Fibroblast of mammary gland (primary cell): ENCODE data around the gene FAM168B.

Source experiments
- DNase-seq: peaks from one replicate; pipeline ENCODE4 v3.0.0-alpha.2; 2010; ENCODE audit warnings: low read depth
- H3K4me3 ChIP-seq: 2 replicates; pipeline ENCODE4 v1.5.1; 2011; ENCODE audit warnings: low read depth, mild to moderate bottlenecking, low read length, moderate library complexity; ENCODE audit not compliant: control insufficient read depth
- TF ChIP-seq, protein P1 (sequence below): conservative IDR thresholded peaks from 2 replicates; pipeline ENCODE4 v1.5.1; 2011; ENCODE audit warnings: low read depth, low read length, inconsistent platforms; ENCODE audit not compliant: control insufficient read depth, insufficient read depth

Gene FAM168B

DNA sequence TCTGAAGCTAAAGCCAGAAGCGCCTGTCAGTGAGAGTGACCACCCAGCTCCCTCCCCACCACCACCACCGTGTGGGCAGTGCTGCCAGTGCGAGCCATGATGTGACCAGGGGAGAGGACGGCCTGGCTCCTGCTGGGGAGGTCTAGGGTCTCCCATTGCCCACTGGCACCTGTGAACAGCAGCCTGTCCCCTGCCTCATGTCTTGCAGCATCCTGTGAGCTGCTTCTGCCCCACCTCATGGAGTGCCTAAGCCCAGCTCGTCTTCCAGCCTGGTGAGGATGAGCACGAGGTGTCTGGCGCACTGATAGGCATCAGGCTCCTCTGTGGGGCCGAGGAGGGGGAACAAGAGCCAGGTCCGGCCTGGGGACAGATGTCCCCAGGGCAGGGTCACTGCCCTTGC is 61.4 kb downstream of the FAM168B start:
- no peak overlapping the region for H3K4me3 ChIP-seq
- TF ChIP-seq, protein P1, sequence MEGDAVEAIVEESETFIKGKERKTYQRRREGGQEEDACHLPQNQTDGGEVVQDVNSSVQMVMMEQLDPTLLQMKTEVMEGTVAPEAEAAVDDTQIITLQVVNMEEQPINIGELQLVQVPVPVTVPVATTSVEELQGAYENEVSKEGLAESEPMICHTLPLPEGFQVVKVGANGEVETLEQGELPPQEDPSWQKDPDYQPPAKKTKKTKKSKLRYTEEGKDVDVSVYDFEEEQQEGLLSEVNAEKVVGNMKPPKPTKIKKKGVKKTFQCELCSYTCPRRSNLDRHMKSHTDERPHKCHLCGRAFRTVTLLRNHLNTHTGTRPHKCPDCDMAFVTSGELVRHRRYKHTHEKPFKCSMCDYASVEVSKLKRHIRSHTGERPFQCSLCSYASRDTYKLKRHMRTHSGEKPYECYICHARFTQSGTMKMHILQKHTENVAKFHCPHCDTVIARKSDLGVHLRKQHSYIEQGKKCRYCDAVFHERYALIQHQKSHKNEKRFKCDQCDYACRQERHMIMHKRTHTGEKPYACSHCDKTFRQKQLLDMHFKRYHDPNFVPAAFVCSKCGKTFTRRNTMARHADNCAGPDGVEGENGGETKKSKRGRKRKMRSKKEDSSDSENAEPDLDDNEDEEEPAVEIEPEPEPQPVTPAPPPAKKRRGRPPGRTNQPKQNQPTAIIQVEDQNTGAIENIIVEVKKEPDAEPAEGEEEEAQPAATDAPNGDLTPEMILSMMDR: no peak
- no peak for DNase-seq

GRCh38 chr2:131031431-131031841 is 61.8 kb downstream of the FAM168B start:
- no peak overlapping the region for H3K4me3 ChIP-seq
- no peak for DNase-seq
- TF ChIP-seq, protein P1: no peak

DNA sequence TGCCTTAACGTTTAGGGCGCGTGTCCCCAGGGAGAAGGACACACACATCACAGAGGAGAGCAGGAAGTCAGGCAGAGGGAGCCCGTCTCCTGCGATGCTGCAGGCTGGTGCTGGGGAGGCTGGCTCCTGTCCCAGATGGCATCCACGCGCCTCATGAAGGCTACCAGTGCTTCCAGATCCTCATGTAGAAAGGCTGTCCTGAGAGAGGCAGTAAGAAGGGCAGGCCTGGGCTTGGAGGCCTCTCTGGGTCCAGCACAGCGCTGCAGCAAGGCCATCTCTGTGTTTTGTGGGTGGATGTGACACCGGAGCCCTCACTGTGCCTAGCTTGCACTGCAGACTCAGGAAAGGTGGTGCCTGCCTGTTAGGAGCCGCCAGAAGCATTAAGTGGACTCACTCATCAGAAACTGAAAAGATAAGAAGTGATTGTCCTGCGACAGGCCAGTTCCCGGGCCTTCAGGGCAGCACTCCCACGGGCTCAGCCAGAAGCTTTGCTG is 62.7 kb downstream of the FAM168B start:
- TF ChIP-seq, protein P1: no peak
- no peak for DNase-seq
- H3K4me3 ChIP-seq: no peak overlapping the region

DNA sequence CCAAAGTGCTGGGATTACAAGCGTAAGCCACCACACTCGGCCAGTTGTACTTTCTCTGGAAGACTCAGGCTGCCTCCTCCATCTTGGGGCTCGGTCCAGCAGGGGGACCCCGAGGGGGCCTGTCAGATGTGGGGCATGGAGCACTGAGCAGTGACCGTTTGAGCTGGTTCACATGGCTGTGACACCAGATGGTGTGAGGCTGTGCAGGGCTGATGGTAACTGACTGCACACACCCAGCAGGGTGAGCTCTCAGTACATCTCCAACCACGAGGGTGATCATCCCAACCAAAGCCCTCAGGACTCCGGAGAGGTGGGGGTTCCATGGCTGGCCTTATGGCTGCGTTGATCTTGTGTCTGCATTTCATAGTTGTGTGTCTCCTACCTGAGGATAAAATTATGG is 63.4 kb downstream of the FAM168B start:
- H3K4me3 ChIP-seq: no peak overlapping the region
- TF ChIP-seq, protein P1: no peak
- no peak for DNase-seq

- no peak for DNase-seq
- H3K4me3 ChIP-seq: no peak overlapping the region
- TF ChIP-seq, protein P1: no peak
These were observed 65.4 kb downstream of the FAM168B start for GRCh38 chr2:131027566-131028528.

DNA sequence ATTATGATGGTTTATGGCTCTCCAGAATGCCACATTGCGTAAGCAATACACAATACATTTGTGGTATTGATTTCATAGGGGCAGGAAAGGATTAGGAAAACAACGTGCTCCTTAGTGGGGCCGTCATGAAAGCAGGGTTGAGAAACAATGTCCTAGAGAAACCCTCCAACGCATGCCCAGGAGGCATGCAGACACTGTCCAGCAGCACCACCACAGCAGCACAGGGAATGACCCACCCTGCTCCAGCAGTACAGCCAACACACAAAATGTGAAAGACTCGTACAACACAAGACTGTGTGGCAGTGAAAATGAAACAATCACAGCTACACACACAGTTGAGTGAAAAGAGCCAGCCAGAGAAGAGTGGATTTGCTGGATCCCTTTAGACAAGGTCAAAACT is 66.3 kb downstream of the FAM168B start:
- no peak for DNase-seq
- TF ChIP-seq, protein P1: no peak
- no peak overlapping the region for H3K4me3 ChIP-seq
